ENCODE results near the gene GNLY. TPM values are rescaled to one million over a fixed set of nuclear protein-coding genes. Genes with fewer than 3 reads are reported as not detected.

Gene GNLY
- total and polyA plus RNA-seq, 2 donors (not counting 3 experiments of a cell fraction or from before 2014, with no cell fraction given): not detected

DNA sequence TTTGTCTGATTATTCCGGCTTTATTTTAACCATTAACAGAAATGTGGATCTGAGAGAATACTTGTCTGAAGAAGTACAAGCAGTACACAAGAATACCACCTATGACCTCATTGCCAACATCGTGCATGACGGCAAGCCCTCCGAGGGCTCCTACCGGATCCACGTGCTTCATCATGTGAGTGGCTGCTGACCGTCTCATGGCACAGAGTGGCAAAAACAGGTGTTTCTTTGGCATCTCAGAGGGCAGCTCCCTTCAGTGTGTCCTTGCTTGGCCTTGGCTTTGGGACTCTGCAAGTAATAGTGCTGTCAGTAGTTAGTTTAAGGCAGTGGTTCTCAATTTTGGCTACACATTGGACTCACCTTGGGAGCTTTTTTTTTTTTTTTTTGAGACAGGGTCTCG, 49.2 kb upstream of the GNLY start:
- no peak for DNase-seq (ENCODE audit: low read depth, low spot score)
- Histone ChIP-seq H3K36me3 (ENCODE audit: control insufficient read depth in 2 of 2, extremely low read depth in 1 of 2, insufficient read depth in 2 of 2, low read length in 2 of 2) (peaks cover 32 to 41% of the 10 kb centered on the region in 2 experiments), H3K4me1 (ENCODE audit: control insufficient read depth, extremely low read depth, insufficient read depth, low read length) (peaks cover 16% of the 10 kb centered on the region), H3K9ac (replicated peaks; ENCODE audit: extremely low read depth, insufficient read depth, low read length) (no peak overlapping the region), H2AFZ (ENCODE audit: low read depth, low read length) (no peak overlapping the region), H3K9me1 (replicated peaks; ENCODE audit: control insufficient read depth, extremely low read depth, insufficient read depth, low read length) (no peaks in the 10 kb centered on the region), H3K27ac (ENCODE audit: insufficient read depth, low read depth, low read length) (no peak overlapping the region), H3K9me3 (replicated peaks; ENCODE audit: control insufficient read depth, insufficient read depth, low read length) (no peaks in the 10 kb centered on the region), H3K4me3 (replicated peaks in 1 of 3; ENCODE audit: insufficient read depth in 1 of 3, low read depth in 1 of 3, low read length in 3 of 3) (no peak overlapping the region), H3K79me2 (ENCODE audit: control insufficient read depth, insufficient read depth, low read length) (no peaks in the 10 kb centered on the region), H3K27me3 (ENCODE audit: control insufficient read depth in 2 of 2, insufficient read depth in 2 of 2, low read length in 2 of 2) (no peaks in the 10 kb centered on the region), H4K20me1 (replicated peaks; ENCODE audit: control insufficient read depth, extremely low read depth, insufficient read depth, low read length) (no peaks in the 10 kb centered on the region), H3K4me2 (ENCODE audit: insufficient read depth, low read length) (no peak overlapping the region)
- FAIRE-seq: no peak
- POLR2A ChIA-PET: no interaction called here
- no TSS peak for BruUV-seq (replicated peaks)
- TF ChIP-seq GATA2 (IDR thresholded peaks at IDR 0.05; ENCODE audit: insufficient read depth, insufficient read length, low read depth, low read length): no peak
- TF ChIP-seq JUN (IDR thresholded peaks at IDR 0.05; ENCODE audit: borderline replicate concordance, insufficient read depth, insufficient read length, low read depth): no peak
- TF ChIP-seq, protein P1, sequence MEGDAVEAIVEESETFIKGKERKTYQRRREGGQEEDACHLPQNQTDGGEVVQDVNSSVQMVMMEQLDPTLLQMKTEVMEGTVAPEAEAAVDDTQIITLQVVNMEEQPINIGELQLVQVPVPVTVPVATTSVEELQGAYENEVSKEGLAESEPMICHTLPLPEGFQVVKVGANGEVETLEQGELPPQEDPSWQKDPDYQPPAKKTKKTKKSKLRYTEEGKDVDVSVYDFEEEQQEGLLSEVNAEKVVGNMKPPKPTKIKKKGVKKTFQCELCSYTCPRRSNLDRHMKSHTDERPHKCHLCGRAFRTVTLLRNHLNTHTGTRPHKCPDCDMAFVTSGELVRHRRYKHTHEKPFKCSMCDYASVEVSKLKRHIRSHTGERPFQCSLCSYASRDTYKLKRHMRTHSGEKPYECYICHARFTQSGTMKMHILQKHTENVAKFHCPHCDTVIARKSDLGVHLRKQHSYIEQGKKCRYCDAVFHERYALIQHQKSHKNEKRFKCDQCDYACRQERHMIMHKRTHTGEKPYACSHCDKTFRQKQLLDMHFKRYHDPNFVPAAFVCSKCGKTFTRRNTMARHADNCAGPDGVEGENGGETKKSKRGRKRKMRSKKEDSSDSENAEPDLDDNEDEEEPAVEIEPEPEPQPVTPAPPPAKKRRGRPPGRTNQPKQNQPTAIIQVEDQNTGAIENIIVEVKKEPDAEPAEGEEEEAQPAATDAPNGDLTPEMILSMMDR (IDR thresholded peaks at IDR 0.05; ENCODE audit: extremely low read depth in 1 of 2, insufficient read depth in 1 of 2, low read depth in 1 of 2, low read length in 2 of 2): no peak
- TF ChIP-seq, protein P2, sequence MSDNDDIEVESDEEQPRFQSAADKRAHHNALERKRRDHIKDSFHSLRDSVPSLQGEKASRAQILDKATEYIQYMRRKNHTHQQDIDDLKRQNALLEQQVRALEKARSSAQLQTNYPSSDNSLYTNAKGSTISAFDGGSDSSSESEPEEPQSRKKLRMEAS (IDR thresholded peaks at IDR 0.05; ENCODE audit: insufficient read depth, insufficient read length): no peak
- no peak for TF ChIP-seq MYC (IDR thresholded peaks at IDR 0.05; ENCODE audit: low read depth, low read length)
- no peak for TF ChIP-seq POLR2AphosphoS5 (IDR thresholded peaks at IDR 0.05; ENCODE audit: insufficient read depth, low read depth, low read length)
- TF ChIP-seq FOS (IDR thresholded peaks at IDR 0.05; ENCODE audit: borderline replicate concordance, insufficient read depth, low read length): no peak
- no peak for TF ChIP-seq POLR2A (IDR thresholded peaks at IDR 0.05; ENCODE audit: low read depth, low read length)
- TF ChIP-seq EZH2 (IDR thresholded peaks at IDR 0.05; ENCODE audit: borderline replicate concordance, low read depth, low read length, severe bottlenecking): no peak
- intact Hi-C loops (cut with micrococcal nuclease): loop anchor here (5.0 to 10.0 kb wide), 2 partner anchors 82 to 480 kb away; no protein-coding TSS in a partner anchor
- CTCF ChIA-PET: interaction anchor here (0.9 to 3.4 kb wide), 4 partner anchors 8 to 183 kb away, joined by 3 to 14 read pairs (median 3); no protein-coding TSS in a partner anchor
- dilution Hi-C loops (cut with MboI; ENCODE audit: extremely low pct_ligation_motif_present, low sequenced_read_pairs): no loop called here

All from endothelial cell of umbilical vein (primary cell).